Stimulated activated CD4-positive, alpha-beta T cell treated with anti-CD3 and anti-CD28 coated beads, TNF-alpha, amount 100 ng/mL, for 1 hour (primary cell): ENCODE results near the gene ATP1A3.
"Not testable (repeated sequence)": the region's sequence is repeated elsewhere in the genome, so short reads cannot be mapped to it uniquely, and the experiment has no call there.

ENCODE experiments used
- DNase-seq, 3 donors: peaks; one replicate each; pipeline ENCODE4 v3.0.0-alpha.2; 2020; ENCODE audit warnings: low read depth in 3 of 3, low spot score in 1 of 3

The ATP1A3 gene

GRCh38 chr19:42012747-42013146, 18.7 kb upstream of the ATP1A3 start:
- not testable (repeated sequence) for DNase-seq

GRCh38 chr19:42010245-42011126, 16.5 kb upstream of the ATP1A3 start:
- no peak for DNase-seq

- DNase-seq, result no peak
Observed at GRCh38 chr19:42006569-42006968, 12.5 kb upstream of the ATP1A3 start.

- DNase-seq, result no peak
Observed at GRCh38 chr19:42005504-42005903, 11.5 kb upstream of the ATP1A3 start.

- no peak for DNase-seq
Observed at GRCh38 chr19:42003506-42004294, 9.7 kb upstream of the ATP1A3 start.

GRCh38 chr19:41999878-42000208, 5.8 kb upstream of the ATP1A3 start:
- no peak for DNase-seq

- DNase-seq, result no peak
Observed at GRCh38 chr19:41999071-41999877, 5.2 kb upstream of the ATP1A3 start.

- DNase-seq, result peak in 1 of 3 donors; percentile 11
Observed at GRCh38 chr19:41998246-41999020, 4.4 kb upstream of the ATP1A3 start.

GRCh38 chr19:41997851-41998229, 3.8 kb upstream of the ATP1A3 start:
- no peak for DNase-seq

- peak in 1 of 3 donors; percentile 28 for DNase-seq
Observed at GRCh38 chr19:41997121-41997850, 3.3 kb upstream of the ATP1A3 start.

- DNase-seq, result no peak
Observed at GRCh38 chr19:41995959-41996797, 2.1 kb upstream of the ATP1A3 start.

- DNase-seq, result no peak
Observed at GRCh38 chr19:41994994-41995958, 1.2 kb upstream of the ATP1A3 start.

- DNase-seq, result peak in 1 of 3 donors; percentile 3
Observed at GRCh38 chr19:41994521-41994971, 516 bp upstream of the ATP1A3 start.

GRCh38 chr19:41991925-41992569, 2.0 kb downstream of the ATP1A3 start:
- DNase-seq, result not testable (repeated sequence)

- no peak for DNase-seq
Observed at GRCh38 chr19:41991025-41991424, 3.0 kb downstream of the ATP1A3 start.

GRCh38 chr19:41990615-41991014, 3.4 kb downstream of the ATP1A3 start:
- no peak for DNase-seq

GRCh38 chr19:41990028-41990427, 4.0 kb downstream of the ATP1A3 start:
- no peak for DNase-seq
